Neuron (in vitro differentiated cells): Measurements from ENCODE around the gene SNAP25.
A peak's percentile ranks its signal among the peaks of the same experiment; 100 is the strongest.

ENCODE experiments used
- H2AFZ ChIP-seq: one replicate; pipeline ENCODE4 v1.6.1; 2013; ENCODE audit warnings: low read depth, mild to moderate bottlenecking, inconsistent platforms, low read length, moderate library complexity
- H3K27me3 ChIP-seq: one replicate; pipeline ENCODE4 v1.6.1; 2013; ENCODE audit warnings: low read length; ENCODE audit not compliant: insufficient read depth
- H3K36me3 ChIP-seq: one replicate; pipeline ENCODE4 v1.6.1; 2013; ENCODE audit warnings: low read length; ENCODE audit not compliant: insufficient read depth
- H3K4me1 ChIP-seq: one replicate; pipeline ENCODE4 v1.6.1; 2013; ENCODE audit warnings: low read length; ENCODE audit not compliant: insufficient read depth
- H3K4me3 ChIP-seq: 2 replicates; pipeline ENCODE4 v1.5.1; 2013; ENCODE audit warnings: mild to moderate bottlenecking, low read length, moderate library complexity
- H3K9me3 ChIP-seq: one replicate; pipeline ENCODE4 v1.6.1; 2013; ENCODE audit warnings: low read length

The SNAP25 gene

GRCh38 chr20:10185741-10186558 lies 32.7 kb upstream of the SNAP25 start:
- Histone ChIP-seq H3K4me3 (no peak overlapping the region), H3K4me1 (no peaks in the 10 kb centered on the region), H3K9me3 (no peaks in the 10 kb centered on the region), H2AFZ (no peak overlapping the region), H3K27me3 (no peaks in the 10 kb centered on the region), H3K36me3 (no peaks in the 10 kb centered on the region)

DNA sequence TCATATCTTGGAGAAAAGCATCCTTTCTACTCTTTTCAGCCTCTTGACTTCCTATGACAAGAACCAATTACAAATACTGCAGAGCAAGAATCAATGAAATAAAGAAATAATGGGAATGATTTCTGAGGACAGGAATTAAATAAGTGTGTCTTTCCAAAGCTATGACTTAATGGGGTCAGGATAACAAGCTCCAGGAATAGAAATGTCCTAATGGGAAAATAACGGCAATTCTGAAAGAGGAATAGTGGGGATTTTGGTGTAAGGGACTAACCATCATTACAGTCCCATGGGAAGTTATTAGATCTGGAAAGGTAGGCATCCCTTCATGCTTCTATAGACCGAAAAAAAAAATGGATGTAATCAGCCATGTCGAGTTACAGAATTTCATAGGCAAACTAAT lies 28.2 kb upstream of the SNAP25 start:
- Histone ChIP-seq H3K36me3 (no peaks in the 10 kb centered on the region), H3K9me3 (no peaks in the 10 kb centered on the region), H2AFZ (no peak overlapping the region), H3K27me3 (peaks cover 8% of the 10 kb centered on the region), H3K4me1 (no peaks in the 10 kb centered on the region), H3K4me3 (no peak overlapping the region)

GRCh38 chr20:10192171-10192570 lies 26.5 kb upstream of the SNAP25 start:
- Histone ChIP-seq H3K36me3 (no peaks in the 10 kb centered on the region), H3K4me1 (no peaks in the 10 kb centered on the region), H2AFZ (no peak overlapping the region), H3K9me3 (no peaks in the 10 kb centered on the region), H3K4me3 (no peak overlapping the region), H3K27me3 (peaks cover 8% of the 10 kb centered on the region)

- Histone ChIP-seq H3K4me3 (no peak overlapping the region), H3K27me3 (peaks cover 10% of the 10 kb centered on the region), H3K36me3 (no peaks in the 10 kb centered on the region), H2AFZ (no peak overlapping the region), H3K9me3 (no peaks in the 10 kb centered on the region), H3K4me1 (no peaks in the 10 kb centered on the region)
Observed at GRCh38 chr20:10194166-10194565, 24.5 kb upstream of the SNAP25 start.

GRCh38 chr20:10200330-10200729 lies 18.3 kb upstream of the SNAP25 start:
- no peak overlapping the region for H3K4me3 ChIP-seq
- peaks cover 12% of the 10 kb centered on the region for H3K27me3 ChIP-seq
- no peak overlapping the region for H2AFZ ChIP-seq

GRCh38 chr20:10201321-10201870 lies 17.2 kb upstream of the SNAP25 start:
- Histone ChIP-seq H3K27me3 (peaks cover 12% of the 10 kb centered on the region), H3K36me3 (no peaks in the 10 kb centered on the region), H3K9me3 (no peaks in the 10 kb centered on the region), H3K4me3 (no peak overlapping the region), H3K4me1 (no peaks in the 10 kb centered on the region), H2AFZ (no peak overlapping the region)

More at GRCh38 chr20:10200330-10200729, 18.3 kb upstream of the SNAP25 start:
- Histone ChIP-seq H3K36me3 (no peaks in the 10 kb centered on the region), H3K9me3 (no peaks in the 10 kb centered on the region), H3K4me1 (no peaks in the 10 kb centered on the region)

DNA sequence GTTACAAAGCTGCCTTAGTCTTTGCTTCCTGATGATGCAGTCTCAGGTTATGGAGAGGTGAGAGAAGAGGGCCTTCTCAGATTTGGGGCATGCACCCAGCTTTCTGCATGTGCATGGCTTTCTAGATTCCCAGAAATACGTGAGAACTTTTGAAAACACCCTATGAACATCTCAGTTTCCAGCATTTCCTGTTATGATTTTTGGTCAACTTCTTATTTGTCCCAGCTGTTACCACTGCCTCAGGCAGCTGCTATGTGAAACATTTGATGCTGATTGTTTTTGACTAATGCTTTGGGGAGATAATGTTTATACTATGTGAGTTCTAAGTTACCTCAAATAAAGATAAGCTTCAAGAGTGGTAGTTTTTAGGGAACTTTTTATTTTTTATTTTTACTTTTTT lies 9.5 kb upstream of the SNAP25 start:
- Histone ChIP-seq H3K36me3 (no peaks in the 10 kb centered on the region), H2AFZ (no peak overlapping the region), H3K9me3 (no peaks in the 10 kb centered on the region), H3K4me3 (no peak overlapping the region), H3K4me1 (no peaks in the 10 kb centered on the region), H3K27me3 (peaks cover 3% of the 10 kb centered on the region)

GRCh38 chr20:10213526-10213925 lies 5.1 kb upstream of the SNAP25 start:
- Histone ChIP-seq H3K36me3 (no peaks in the 10 kb centered on the region), H3K4me3 (no peak overlapping the region), H3K4me1 (peaks cover 14% of the 10 kb centered on the region), H2AFZ (no peak overlapping the region), H3K9me3 (no peaks in the 10 kb centered on the region), H3K27me3 (peaks cover 14% of the 10 kb centered on the region)

DNA sequence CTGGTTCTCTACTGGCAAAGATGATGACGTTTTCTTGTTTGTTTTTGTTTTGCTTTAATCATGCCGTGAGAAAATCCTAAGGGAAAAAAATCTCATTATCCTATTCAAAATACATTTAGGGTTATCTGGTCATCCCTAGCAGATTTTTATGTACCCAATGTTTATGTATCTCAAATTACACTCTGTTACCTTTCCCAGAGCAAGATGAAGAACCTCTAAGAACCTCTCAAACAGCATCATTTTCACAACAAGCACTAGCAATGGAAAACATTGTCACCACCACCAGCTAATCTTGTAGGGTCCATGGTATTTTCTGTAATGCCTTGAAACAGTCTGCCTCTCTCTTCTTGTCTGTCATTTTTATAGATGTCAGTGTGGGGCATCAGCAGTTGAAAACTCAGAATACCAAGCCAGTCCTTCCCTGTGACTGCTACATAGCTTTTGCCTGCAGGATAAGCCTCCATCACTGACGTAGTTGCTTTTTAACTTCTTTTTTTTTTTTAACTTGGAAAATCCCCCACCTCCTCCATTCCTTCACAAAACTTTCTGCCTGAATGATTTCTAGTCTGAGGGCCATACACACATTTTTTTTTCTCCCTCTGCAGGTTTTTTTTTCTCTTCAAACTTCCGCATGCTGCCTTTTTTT lies 2.4 kb upstream of the SNAP25 start:
- Histone ChIP-seq H2AFZ (no peak overlapping the region), H3K27me3 (peaks cover 14% of the 10 kb centered on the region), H3K4me1 (peaks cover 16% of the 10 kb centered on the region), H3K9me3 (no peaks in the 10 kb centered on the region), H3K4me3 (no peak overlapping the region), H3K36me3 (no peaks in the 10 kb centered on the region)

GRCh38 chr20:10217721-10218410 lies 764 bp upstream of the SNAP25 start:
- Histone ChIP-seq H2AFZ (peak overlapping the region; percentile 91), H3K9me3 (no peaks in the 10 kb centered on the region), H3K27me3 (peaks cover 11% of the 10 kb centered on the region), H3K36me3 (no peaks in the 10 kb centered on the region), H3K4me3 (peak overlapping the region; percentile 42), H3K4me1 (peaks cover 16% of the 10 kb centered on the region)

- Histone ChIP-seq H2AFZ (peak overlapping the region; percentile 89), H3K27me3 (peaks cover 11% of the 10 kb centered on the region), H3K36me3 (no peaks in the 10 kb centered on the region), H3K4me3 (peak overlapping the region; percentile 73), H3K4me1 (peaks cover 16% of the 10 kb centered on the region), H3K9me3 (no peaks in the 10 kb centered on the region)
Observed at GRCh38 chr20:10219452-10219791, 792 bp downstream of the SNAP25 start.

GRCh38 chr20:10219993-10220750 lies 1.5 kb downstream of the SNAP25 start:
- Histone ChIP-seq H3K9me3 (no peaks in the 10 kb centered on the region), H3K4me3 (peak overlapping the region; percentile 73)

More at GRCh38 chr20:10219993-10220750, 1.5 kb downstream of the SNAP25 start:
- peaks cover 16% of the 10 kb centered on the region for H3K4me1 ChIP-seq
- no peaks in the 10 kb centered on the region for H3K36me3 ChIP-seq
- peaks cover 11% of the 10 kb centered on the region for H3K27me3 ChIP-seq
- H2AFZ ChIP-seq = no peak overlapping the region
